Activated T-helper 17 cell treated with anti-CD3 and anti-CD28 coated beads, Interleukin-2, amount 50 U/mL, for 72 hours (primary cell): ENCODE data around the gene MPL. TPM values are rescaled to one million over a fixed set of nuclear protein-coding genes. Genes with fewer than 3 reads are reported as not detected.
A peak's percentile ranks its signal among the peaks of the same experiment; 100 is the strongest.

ENCODE experiments used
- ATAC-seq: fragments of 150-1000 bp; cut with Tn5 transposase; replicated peaks from 2 replicates; pipeline ENCODE4 v1.10.0; 2021; ENCODE audit warnings: mild to moderate bottlenecking, moderate library complexity
- H3K27ac Mint-ChIP-seq: one replicate; pipeline ENCODE4 v1.8.0; 2022; ENCODE audit warnings: mixed read lengths
- H3K27me3 Mint-ChIP-seq: one replicate; pipeline ENCODE4 v1.8.0; 2022; ENCODE audit warnings: mixed read lengths
- H3K36me3 Mint-ChIP-seq: one replicate; pipeline ENCODE4 v1.8.0; 2022; ENCODE audit warnings: low read depth, mild to moderate bottlenecking, mixed read lengths
- H3K4me1 Mint-ChIP-seq: one replicate; pipeline ENCODE4 v1.8.0; 2022; ENCODE audit warnings: mixed read lengths
- H3K4me3 Mint-ChIP-seq: one replicate; pipeline ENCODE4 v1.8.0; 2022; ENCODE audit warnings: mild to moderate bottlenecking, mixed read lengths
- H3K9me3 Mint-ChIP-seq: one replicate; pipeline ENCODE4 v1.8.0; 2022; ENCODE audit warnings: mixed read lengths
- total RNA-seq, 2 donors: library from RNA; stranded (reverse); gene quantifications; one replicate each; pipeline ENCODE4 v1.2.3, GENCODE V29; 2022

MPL gene
- total RNA-seq, 2 donors from 2014 or later = not detected

GRCh38 chr1:43350976-43351375 lies 13.4 kb downstream of the MPL start:
- no peak for ATAC-seq
- H3K27ac Mint-ChIP-seq = peak overlapping the region; percentile 39
- peaks cover 7% of the 10 kb centered on the region for H3K4me1 Mint-ChIP-seq
- no peak overlapping the region for H3K4me3 Mint-ChIP-seq
- H3K9me3 Mint-ChIP-seq = no peaks in the 10 kb centered on the region
- H3K27me3 Mint-ChIP-seq = no peaks in the 10 kb centered on the region
- no peaks in the 10 kb centered on the region for H3K36me3 Mint-ChIP-seq

DNA sequence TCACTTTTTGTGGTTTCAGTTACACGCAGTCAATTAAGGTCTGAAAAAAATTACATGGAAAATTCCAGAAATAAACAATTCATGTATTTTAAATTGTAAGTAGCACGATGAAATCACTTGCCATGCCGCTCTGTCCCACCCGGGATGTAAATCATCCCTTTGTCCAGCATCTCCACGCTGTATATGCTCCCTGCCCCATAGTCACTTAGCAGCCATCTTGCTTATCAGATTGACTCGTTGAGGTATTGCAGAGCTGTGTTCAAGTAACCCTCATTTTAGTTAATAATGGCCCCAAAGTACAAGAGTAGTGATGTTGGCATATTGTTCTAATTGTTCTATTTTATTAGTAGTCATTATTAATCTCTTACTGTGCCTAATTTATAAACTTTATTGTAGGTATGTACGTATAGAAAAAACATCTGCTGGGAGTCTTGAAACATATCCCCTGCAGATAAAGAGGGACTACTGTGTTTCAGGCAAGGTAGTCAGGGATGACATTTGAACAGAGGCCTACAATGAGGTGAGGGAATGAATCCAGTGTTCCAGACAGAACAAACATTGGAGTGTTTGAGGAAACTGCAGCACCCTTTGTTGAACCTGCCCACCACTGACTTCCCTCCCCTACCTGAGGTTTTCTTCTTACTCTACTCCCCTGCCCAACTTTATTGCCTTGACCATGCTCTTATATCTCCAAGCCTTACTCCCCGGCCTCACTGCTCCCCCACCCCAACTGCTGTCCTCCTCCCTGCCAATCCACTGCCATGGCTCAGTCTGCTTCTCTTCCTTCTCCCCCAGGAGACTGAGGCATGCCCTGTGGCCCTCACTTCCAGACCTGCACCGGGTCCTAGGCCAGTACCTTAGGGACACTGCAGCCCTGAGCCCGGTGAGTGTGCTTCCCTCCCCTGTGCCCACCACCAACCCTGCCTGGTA lies 14.1 kb downstream of the MPL start:
- H3K9me3 Mint-ChIP-seq = no peaks in the 10 kb centered on the region
- H3K36me3 Mint-ChIP-seq = no peaks in the 10 kb centered on the region
- H3K27me3 Mint-ChIP-seq = no peaks in the 10 kb centered on the region
- ATAC-seq = no peak
- peaks cover 7% of the 10 kb centered on the region for H3K4me1 Mint-ChIP-seq
- peak overlapping the region; percentile 39 for H3K27ac Mint-ChIP-seq
- no peak overlapping the region for H3K4me3 Mint-ChIP-seq

DNA sequence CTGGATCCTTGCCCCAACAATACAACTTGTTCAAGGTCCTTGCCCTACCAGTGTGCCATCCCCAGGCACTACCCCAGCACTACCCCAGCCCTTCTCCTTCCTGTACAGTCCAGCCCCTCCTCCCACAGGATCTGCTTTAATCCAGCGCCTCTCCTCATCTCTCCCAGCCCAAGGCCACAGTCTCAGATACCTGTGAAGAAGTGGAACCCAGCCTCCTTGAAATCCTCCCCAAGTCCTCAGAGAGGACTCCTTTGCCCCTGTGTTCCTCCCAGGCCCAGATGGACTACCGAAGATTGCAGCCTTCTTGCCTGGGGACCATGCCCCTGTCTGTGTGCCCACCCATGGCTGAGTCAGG lies 14.7 kb downstream of the MPL start:
- H3K4me3 Mint-ChIP-seq = no peak overlapping the region
- no peaks in the 10 kb centered on the region for H3K27me3 Mint-ChIP-seq
- ATAC-seq = no peak
- no peaks in the 10 kb centered on the region for H3K9me3 Mint-ChIP-seq
- no peaks in the 10 kb centered on the region for H3K36me3 Mint-ChIP-seq
- peak overlapping the region; percentile 7 for H3K27ac Mint-ChIP-seq
- H3K4me1 Mint-ChIP-seq = peaks cover 7% of the 10 kb centered on the region

- Mint-ChIP-seq H3K27me3 (no peaks in the 10 kb centered on the region), H3K27ac (peak overlapping the region; percentile 7), H3K9me3 (no peaks in the 10 kb centered on the region), H3K4me3 (no peak overlapping the region), H3K36me3 (no peaks in the 10 kb centered on the region), H3K4me1 (peaks cover 7% of the 10 kb centered on the region)
- ATAC-seq = no peak
Measured at GRCh38 chr1:43352881-43353280, 15.3 kb downstream of the MPL start.

- Mint-ChIP-seq H3K4me3 (no peak overlapping the region), H3K27ac (no peak overlapping the region), H3K36me3 (peaks cover 2% of the 10 kb centered on the region), H3K4me1 (peaks cover 5% of the 10 kb centered on the region), H3K27me3 (no peaks in the 10 kb centered on the region), H3K9me3 (no peaks in the 10 kb centered on the region)
- ATAC-seq = no peak
Measured at GRCh38 chr1:43354471-43354870, 16.9 kb downstream of the MPL start.

- Mint-ChIP-seq H3K27ac (no peak overlapping the region), H3K27me3 (no peaks in the 10 kb centered on the region), H3K9me3 (no peaks in the 10 kb centered on the region), H3K4me3 (no peak overlapping the region), H3K4me1 (peaks cover 4% of the 10 kb centered on the region), H3K36me3 (peaks cover 7% of the 10 kb centered on the region)
- no peak for ATAC-seq
Measured at GRCh38 chr1:43354936-43355335, 17.3 kb downstream of the MPL start.

DNA sequence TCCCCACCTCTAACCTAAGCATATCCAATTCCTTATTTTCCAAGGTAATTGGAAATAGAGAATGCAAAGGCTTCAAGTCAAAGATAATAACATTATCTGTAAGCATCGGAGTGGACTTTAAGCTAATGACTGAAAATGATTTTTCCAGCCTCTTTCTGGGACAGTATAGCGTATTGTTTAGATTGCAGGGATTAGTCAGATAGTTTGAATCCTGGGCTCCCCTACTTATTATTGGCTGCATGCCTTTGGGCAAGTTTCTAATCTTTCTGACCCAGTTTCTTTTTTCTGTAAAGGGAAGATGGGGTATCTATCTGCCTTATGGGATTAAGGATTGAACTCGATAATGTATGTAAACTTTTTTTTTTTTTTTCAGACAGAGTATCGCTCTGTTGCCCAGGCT lies 19.6 kb downstream of the MPL start:
- ATAC-seq = no peak
- no peaks in the 10 kb centered on the region for H3K9me3 Mint-ChIP-seq
- H3K36me3 Mint-ChIP-seq = peaks cover 30% of the 10 kb centered on the region
- no peaks in the 10 kb centered on the region for H3K27me3 Mint-ChIP-seq
- H3K4me1 Mint-ChIP-seq = peaks cover 13% of the 10 kb centered on the region
- H3K4me3 Mint-ChIP-seq = peak overlapping the region; percentile 89
- no peak overlapping the region for H3K27ac Mint-ChIP-seq

- H3K27me3 Mint-ChIP-seq = no peaks in the 10 kb centered on the region
- peak overlapping the region; percentile 86 for H3K27ac Mint-ChIP-seq
- H3K4me3 Mint-ChIP-seq = peak overlapping the region; percentile 89
- no peaks in the 10 kb centered on the region for H3K9me3 Mint-ChIP-seq
- ATAC-seq = peak; percentile 37
- H3K36me3 Mint-ChIP-seq = peaks cover 40% of the 10 kb centered on the region
- peaks cover 13% of the 10 kb centered on the region for H3K4me1 Mint-ChIP-seq
Measured at GRCh38 chr1:43358121-43358745, 20.6 kb downstream of the MPL start.

GRCh38 chr1:43358746-43359693 lies 21.4 kb downstream of the MPL start, which contains the start of gene CDC20:
TSS of gene CDC20 (plus strand) at chr1:43358981. CDS start at chr1:43359216, 235 bp downstream.
- peak; percentile 99 for ATAC-seq
- peak within 1 kb of the TSS; percentile 86 for H3K27ac Mint-ChIP-seq
- H3K27me3 Mint-ChIP-seq = no peaks in the 10 kb centered on the region
- peaks cover 47% of the 10 kb centered on the region for H3K36me3 Mint-ChIP-seq
- H3K4me1 Mint-ChIP-seq = peaks cover 17% of the 10 kb centered on the region
- peak within 1 kb of the TSS; percentile 89 for H3K4me3 Mint-ChIP-seq
- H3K9me3 Mint-ChIP-seq = no peaks in the 10 kb centered on the region

GRCh38 chr1:43359696-43360095 lies 22.1 kb downstream of the MPL start:
- Mint-ChIP-seq H3K9me3 (no peaks in the 10 kb centered on the region), H3K4me1 (peaks cover 18% of the 10 kb centered on the region), H3K27ac (peak overlapping the region; percentile 86), H3K4me3 (peak overlapping the region; percentile 89), H3K36me3 (peaks cover 54% of the 10 kb centered on the region), H3K27me3 (no peaks in the 10 kb centered on the region)
- ATAC-seq = no peak

DNA sequence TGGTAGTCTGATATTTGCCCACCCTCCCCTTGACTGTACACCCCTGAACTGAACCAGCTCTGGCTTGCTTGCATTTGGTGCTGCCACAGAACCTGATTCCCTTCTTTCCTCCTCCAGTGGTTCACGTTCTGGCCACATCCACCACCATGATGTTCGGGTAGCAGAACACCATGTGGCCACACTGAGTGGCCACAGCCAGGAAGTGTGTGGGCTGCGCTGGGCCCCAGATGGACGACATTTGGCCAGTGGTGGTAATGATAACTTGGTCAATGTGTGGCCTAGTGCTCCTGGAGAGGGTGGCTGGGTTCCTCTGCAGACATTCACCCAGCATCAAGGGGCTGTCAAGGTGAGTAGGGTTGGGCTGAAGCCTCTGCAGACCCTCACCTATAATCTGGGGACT lies 23.0 kb downstream of the MPL start:
- Mint-ChIP-seq H3K27ac (no peak overlapping the region), H3K4me1 (peaks cover 23% of the 10 kb centered on the region), H3K36me3 (peaks cover 63% of the 10 kb centered on the region), H3K4me3 (peak overlapping the region; percentile 89), H3K9me3 (no peaks in the 10 kb centered on the region), H3K27me3 (no peaks in the 10 kb centered on the region)
- no peak for ATAC-seq

- Mint-ChIP-seq H3K27me3 (no peaks in the 10 kb centered on the region), H3K36me3 (peaks cover 82% of the 10 kb centered on the region), H3K9me3 (no peaks in the 10 kb centered on the region), H3K27ac (peak overlapping the region; percentile 87), H3K4me3 (no peak overlapping the region), H3K4me1 (peaks cover 28% of the 10 kb centered on the region)
- no peak for ATAC-seq
Measured at GRCh38 chr1:43363283-43363934, 25.8 kb downstream of the MPL start.

DNA sequence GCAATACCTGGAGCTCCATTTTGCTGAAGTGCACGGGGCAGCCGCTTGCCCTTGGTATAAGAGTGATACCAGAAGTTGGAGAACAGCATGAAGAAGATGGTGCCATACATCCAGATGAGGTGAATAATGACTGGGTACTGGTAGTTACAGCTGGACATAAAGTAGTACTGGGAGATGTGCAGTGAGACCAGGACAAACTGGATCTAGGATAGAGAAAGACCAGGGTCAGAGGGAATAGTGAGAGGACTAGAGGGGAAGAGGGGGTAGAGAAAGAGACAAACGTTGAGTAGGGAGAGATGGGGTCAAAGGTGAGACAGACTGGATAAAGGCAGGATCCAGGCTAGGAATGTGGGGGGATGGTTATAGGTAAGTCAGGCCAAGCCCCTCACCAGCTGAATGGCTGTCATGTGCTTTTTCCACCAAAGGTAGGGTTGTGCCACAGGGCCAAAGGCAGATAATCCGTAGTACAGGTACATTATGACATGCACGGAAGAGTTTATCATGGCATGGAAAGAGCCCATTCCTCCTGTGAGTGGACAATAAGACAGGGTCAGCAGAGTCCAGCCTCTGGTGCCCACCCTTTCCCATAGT lies 26.4 kb downstream of the MPL start:
- Mint-ChIP-seq H3K9me3 (no peaks in the 10 kb centered on the region), H3K27me3 (no peaks in the 10 kb centered on the region), H3K36me3 (peaks cover 86% of the 10 kb centered on the region), H3K27ac (peak overlapping the region; percentile 87), H3K4me3 (no peak overlapping the region), H3K4me1 (peaks cover 28% of the 10 kb centered on the region)
- ATAC-seq = no peak
